HEK293 (cell line): ENCODE measurements around the gene ZNF433.

Experiments used
- CTCF ChIA-PET: fragments of 350-600 bp; formaldehyde crosslinking; extraction: SDS; loops from one replicate; lab custom pipeline; 2021; ENCODE audit warnings: antibody characterized with exemption; lab: Yijun Ruan, JAX
- POLR2A ChIA-PET: fragments of 300-600 bp; formaldehyde crosslinking; extraction: SDS; loops from one replicate; lab custom pipeline; 2020; ENCODE audit warnings: antibody characterized with exemption, inconsistent platforms; lab: Yijun Ruan, JAX
- H3K27ac ChIP-seq: fragments of 200-500 bp; sonication (Bioruptor generic); 2 replicates; pipeline ENCODE4 v1.5.1; 2014; ENCODE audit warnings: low read depth, low read length, control low read depth, inconsistent platforms; ENCODE audit errors: extremely low read depth
- H3K36me3 ChIP-seq, 2 experiments: fragments of 200-500 bp in 1 of 2; sonication (Bioruptor generic) in 1 of 2; 1 replicate in 1 of 2; 2 replicates in 1 of 2; pipeline ENCODE4 v1.5.1; 2014 to 2017; ENCODE audit warnings: inconsistent platforms in 2 of 2, low read length in 2 of 2; ENCODE audit not compliant: control insufficient read depth in 2 of 2, insufficient read depth in 1 of 2
- H3K4me1 ChIP-seq: fragments of 200-500 bp; sonication (Bioruptor generic); 2 replicates; pipeline ENCODE4 v1.5.1; 2014; ENCODE audit warnings: mild to moderate bottlenecking, low read length, inconsistent platforms; ENCODE audit not compliant: control insufficient read depth, insufficient read depth
- H3K4me3 ChIP-seq: 2 replicates; pipeline ENCODE4 v1.5.1; 2011; ENCODE audit warnings: low read depth, mild to moderate bottlenecking, control low read depth, low read length, moderate library complexity
- H3K9me3 ChIP-seq: fragments of 200-500 bp; sonication (Bioruptor generic); 2 replicates; pipeline ENCODE4 v1.5.1; 2014; ENCODE audit warnings: low read depth, low read length, inconsistent platforms; ENCODE audit not compliant: control insufficient read depth, insufficient read depth
- GLIS2 ChIP-seq: fragments of 450-650 bp; formaldehyde crosslinking; IDR thresholded peaks from 2 replicates; pipeline ENCODE4 v1.5.1; 2016; ENCODE audit warnings: missing biosample characterization, missing genetic modification characterization
- HIC1 ChIP-seq: fragments of 450-650 bp; formaldehyde crosslinking; IDR thresholded peaks from 2 replicates; pipeline ENCODE4 v1.5.1; 2016; ENCODE audit warnings: missing biosample characterization, missing genetic modification characterization
- INSM2 ChIP-seq: fragments of 450-650 bp; formaldehyde crosslinking; IDR thresholded peaks from 2 replicates; pipeline ENCODE4 v1.5.1; 2016; ENCODE audit warnings: missing biosample characterization, missing genetic modification characterization
- REST ChIP-seq: fragments of 450-650 bp; formaldehyde crosslinking; IDR thresholded peaks from 2 replicates; pipeline ENCODE4 v1.5.1; 2016; ENCODE audit warnings: missing biosample characterization, missing genetic modification characterization
- TCF7L2 ChIP-seq: IDR thresholded peaks from 2 replicates; pipeline ENCODE4 v1.6.1; 2011; ENCODE audit warnings: low read depth, mild to moderate bottlenecking, inconsistent platforms, low read length, moderate library complexity, borderline replicate concordance
- ZBTB1 ChIP-seq: fragments of 450-650 bp; formaldehyde crosslinking; IDR thresholded peaks from 2 replicates; pipeline ENCODE4 v1.5.1; 2016; ENCODE audit warnings: missing biosample characterization, missing genetic modification characterization
- ZBTB6 ChIP-seq: fragments of 450-650 bp; formaldehyde crosslinking; IDR thresholded peaks from 2 replicates; pipeline ENCODE4 v1.5.1; 2017; ENCODE audit warnings: missing biosample characterization, missing genetic modification characterization
- ZNF112 ChIP-seq: fragments of 450-650 bp; formaldehyde crosslinking; IDR thresholded peaks from 2 replicates; pipeline ENCODE4 v1.5.0; 2017; ENCODE audit warnings: missing biosample characterization, missing genetic modification characterization
- ZNF184 ChIP-seq: fragments of 450-650 bp; IDR thresholded peaks from 2 replicates; pipeline ENCODE4 v1.5.1; 2018; ENCODE audit warnings: missing biosample characterization, mild to moderate bottlenecking, missing genetic modification characterization
- ZNF2 ChIP-seq: fragments of 450-650 bp; formaldehyde crosslinking; IDR thresholded peaks from 2 replicates; pipeline ENCODE4 v1.5.1; 2016; ENCODE audit warnings: missing biosample characterization, missing genetic modification characterization
- ZNF248 ChIP-seq: fragments of 450-650 bp; formaldehyde crosslinking; IDR thresholded peaks from 2 replicates; pipeline ENCODE4 v1.5.1; 2017; ENCODE audit warnings: missing biosample characterization, missing genetic modification characterization
- ZNF302 ChIP-seq: fragments of 450-650 bp; formaldehyde crosslinking; IDR thresholded peaks from 2 replicates; pipeline ENCODE4 v1.5.1; 2016; ENCODE audit warnings: missing biosample characterization, missing genetic modification characterization, low read depth
- ZNF404 ChIP-seq: fragments of 450-650 bp; formaldehyde crosslinking; IDR thresholded peaks from 2 replicates; pipeline ENCODE4 v1.5.1; 2017; ENCODE audit warnings: missing biosample characterization, missing genetic modification characterization
- ZNF473 ChIP-seq: fragments of 450-650 bp; formaldehyde crosslinking; IDR thresholded peaks from 2 replicates; pipeline ENCODE4 v1.5.1; 2017; ENCODE audit warnings: missing biosample characterization, missing genetic modification characterization
- ZNF610 ChIP-seq: fragments of 450-650 bp; formaldehyde crosslinking; IDR thresholded peaks from 2 replicates; pipeline ENCODE4 v1.5.1; 2016; ENCODE audit warnings: missing biosample characterization, missing genetic modification characterization, borderline replicate concordance
- ZNF621 ChIP-seq: fragments of 450-650 bp; formaldehyde crosslinking; IDR thresholded peaks from 2 replicates; pipeline ENCODE4 v1.5.1; 2017; ENCODE audit warnings: missing biosample characterization, missing genetic modification characterization
- ZNF626 ChIP-seq: fragments of 450-650 bp; sonication (Bioruptor Pico); formaldehyde crosslinking; IDR thresholded peaks from 2 replicates; pipeline ENCODE4 v1.5.1; 2018; ENCODE audit warnings: missing biosample characterization, missing genetic modification characterization, inconsistent platforms
- ZNF747 ChIP-seq: fragments of 450-650 bp; formaldehyde crosslinking; IDR thresholded peaks from 2 replicates; pipeline ENCODE4 v1.5.1; 2016; ENCODE audit warnings: missing biosample characterization, missing genetic modification characterization

ZNF433 gene

GRCh38 chr19:12047868-12048267 lies 12.4 kb upstream of the ZNF433 start:
- TF ChIP-seq ZNF404 (tag by site-specific recombination) (no peak), ZBTB1 (tag by site-specific recombination) (no peak), ZNF747 (tag by site-specific recombination) (no peak), ZBTB6 (no peak), ZNF621 (no peak), ZNF626 (tag by site-specific recombination) (no peak), ZNF112 (tag by site-specific recombination) (no peak), ZNF473 (tag by site-specific recombination) (no peak), ZNF2 (tag by site-specific recombination) (no peak), ZNF302 (no peak), ZNF610 (no peak), ZNF184 (tag by site-specific recombination) (no peak), INSM2 (no peak), REST (tag by site-specific recombination) (no peak), TCF7L2 (no peak), GLIS2 (tag by site-specific recombination) (no peak), HIC1 (tag by site-specific recombination) (no peak), ZNF248 (tag by site-specific recombination) (no peak)
- Histone ChIP-seq H3K27ac (no peak overlapping the region), H3K36me3 (peaks cover 0 to 22% of the 10 kb centered on the region in 2 experiments; a peak in 1 of 3 replicates), H3K9me3 (no peaks in the 10 kb centered on the region), H3K4me1 (no peaks in the 10 kb centered on the region), H3K4me3 (no peak overlapping the region)
- POLR2A ChIA-PET = no interaction called here
- CTCF ChIA-PET = no interaction called here
